IMR-90 (cell line): ENCODE results near the gene CDK7. TPM values are rescaled to one million over a fixed set of nuclear protein-coding genes. Genes with fewer than 3 reads are reported as not detected.

Experiments used
- ATAC-seq: fragments of 200-7000 bp; cut with Tn5 transposase; 2 replicates; pipeline ENCODE4 v1.9.1; 2020; ENCODE audit warnings: low read depth, mild to moderate bottlenecking, moderate library complexity
- Bru-seq: library from RNA; stranded (reverse); fragments of 400-500 nt; gene quantifications from one replicate; lab custom pipeline; 2021; lab: Mats Ljungman, UMichigan
- BruChase-seq, 2 experiments: library from RNA; stranded (reverse); fragments of 400-500 nt; gene quantifications; one replicate each; lab custom pipeline; 2021; lab: Mats Ljungman, UMichigan
- BruUV-seq: library from RNA; stranded (reverse); fragments of 400-500 nt; replicated peaks from 2 replicates; lab custom pipeline; 2021; lab: Mats Ljungman, UMichigan
- CTCF ChIA-PET: fragments of 300-600 bp; formaldehyde crosslinking; extraction: SDS; loops from one replicate; lab custom pipeline; 2021; ENCODE audit warnings: antibody characterized with exemption; lab: Yijun Ruan, JAX
- POLR2A ChIA-PET: fragments of 300-600 bp; sonication (Branson Sonifier 250); formaldehyde crosslinking; loops from one replicate; lab custom pipeline; 2022; ENCODE audit warnings: antibody characterized with exemption; ENCODE audit not compliant: unreplicated experiment; lab: Charles Lee
- DNase-seq: peaks from one replicate; pipeline ENCODE4 v3.0.0; 2013
- H2AFZ ChIP-seq: replicated peaks from 2 replicates; pipeline ENCODE3; 2013; ENCODE audit warnings: low read length, mild to moderate bottlenecking; ENCODE audit not compliant: poor library complexity
- H2AK5ac ChIP-seq: 2 replicates; pipeline ENCODE4 v1.6.1; 2013; ENCODE audit warnings: low read depth, low read length, inconsistent platforms
- H2AK9ac ChIP-seq: replicated peaks from 2 replicates; pipeline ENCODE3; 2013; ENCODE audit warnings: mild to moderate bottlenecking, low read depth, low read length, moderate library complexity; ENCODE audit not compliant: poor library complexity
- H2BK120ac ChIP-seq: 2 replicates; pipeline ENCODE4 v1.6.1; 2013; ENCODE audit warnings: low read depth, low read length, inconsistent platforms
- H2BK15ac ChIP-seq: 3 replicates; pipeline ENCODE4 v1.6.1; 2013; ENCODE audit warnings: low read depth, low read length, inconsistent platforms
- H2BK20ac ChIP-seq: 2 replicates; pipeline ENCODE4 v1.6.1; 2013; ENCODE audit warnings: low read depth, mild to moderate bottlenecking, inconsistent platforms, low read length, moderate library complexity
- H2BK5ac ChIP-seq: 2 replicates; pipeline ENCODE4 v1.6.1; 2013; ENCODE audit warnings: mild to moderate bottlenecking, low read depth, low read length, inconsistent platforms; ENCODE audit not compliant: poor library complexity, severe bottlenecking
- H3K14ac ChIP-seq: replicated peaks from 2 replicates; pipeline ENCODE4 v1.6.1; 2013; ENCODE audit warnings: low read depth, low read length, inconsistent platforms
- H3K18ac ChIP-seq: 2 replicates; pipeline ENCODE4 v1.6.1; 2013; ENCODE audit warnings: low read depth, low read length, control low read depth
- H3K23ac ChIP-seq: 2 replicates; pipeline ENCODE4 v1.6.1; 2013; ENCODE audit warnings: low read depth, low read length, inconsistent platforms
- H3K27ac ChIP-seq: 2 replicates; pipeline ENCODE4 v1.5.1; 2013; ENCODE audit warnings: mild to moderate bottlenecking, control low read depth, low read length; ENCODE audit not compliant: insufficient read depth
- H3K27me3 ChIP-seq: 2 replicates; pipeline ENCODE4 v1.6.1; 2013; ENCODE audit warnings: low read length; ENCODE audit not compliant: control insufficient read depth, insufficient read depth
- H3K36me3 ChIP-seq: 2 replicates; pipeline ENCODE4 v1.6.1; 2013; ENCODE audit warnings: low read length, mixed read lengths; ENCODE audit not compliant: control insufficient read depth, insufficient read depth
- H3K4ac ChIP-seq: 2 replicates; pipeline ENCODE4 v1.6.1; 2013; ENCODE audit warnings: low read depth, low read length, inconsistent platforms
- H3K4me1 ChIP-seq: 2 replicates; pipeline ENCODE4 v1.6.1; 2013; ENCODE audit warnings: low read length, mixed read lengths; ENCODE audit not compliant: control insufficient read depth, insufficient read depth
- H3K4me2 ChIP-seq: 2 replicates; pipeline ENCODE4 v1.6.1; 2013; ENCODE audit warnings: low read depth, mild to moderate bottlenecking, control low read depth, low read length, moderate library complexity
- H3K4me3 ChIP-seq: 2 replicates; pipeline ENCODE4 v1.5.1; 2013; ENCODE audit warnings: low read depth, mild to moderate bottlenecking, control low read depth, low read length, moderate library complexity; ENCODE audit not compliant: insufficient read depth
- H3K56ac ChIP-seq: 2 replicates; pipeline ENCODE4 v1.6.1; 2013; ENCODE audit warnings: low read length, inconsistent platforms; ENCODE audit not compliant: insufficient read depth; ENCODE audit errors: extremely low read depth
- H3K79me1 ChIP-seq, 2 experiments: 2 replicates each; pipeline ENCODE4 v1.6.1; 2013; ENCODE audit warnings: low read length in 2 of 2, inconsistent platforms in 1 of 2, low read depth in 1 of 2
- H3K9ac ChIP-seq: 2 replicates; pipeline ENCODE4 v1.6.1; 2013; ENCODE audit warnings: low read depth, low read length, control low read depth
- H3K9me1 ChIP-seq: 2 replicates; pipeline ENCODE4 v1.6.1; 2013; ENCODE audit warnings: low read length, inconsistent platforms; ENCODE audit not compliant: insufficient read depth
- H3K9me3 ChIP-seq: 2 replicates; pipeline ENCODE4 v1.6.1; 2013; ENCODE audit warnings: low read length; ENCODE audit not compliant: control insufficient read depth, insufficient read depth
- H4K20me1 ChIP-seq: 2 replicates; pipeline ENCODE4 v1.6.1; 2013; ENCODE audit warnings: low read length, inconsistent platforms; ENCODE audit not compliant: insufficient read depth
- H4K5ac ChIP-seq: 2 replicates; pipeline ENCODE4 v1.6.1; 2013; ENCODE audit warnings: mild to moderate bottlenecking, low read depth, low read length, control low read depth
- H4K8ac ChIP-seq, 2 experiments: 2 replicates each; pipeline ENCODE4 v1.6.1; 2013; ENCODE audit warnings: low read depth in 2 of 2, low read length in 2 of 2, control low read depth in 1 of 2, inconsistent platforms in 1 of 2
- H4K91ac ChIP-seq: 2 replicates; pipeline ENCODE4 v1.6.1; 2013; ENCODE audit warnings: low read depth, low read length, inconsistent platforms; ENCODE audit not compliant: insufficient read depth
- BHLHE40 ChIP-seq: fragments of 150-350 bp; IDR thresholded peaks from 2 replicates; pipeline ENCODE4 v1.6.1; 2016; ENCODE audit warnings: mild to moderate bottlenecking, low read depth, low read length
- FOS ChIP-seq: fragments of 150-350 bp; IDR thresholded peaks from 2 replicates; pipeline ENCODE4 v1.6.1; 2016; ENCODE audit warnings: low read depth, low read length
- MAZ ChIP-seq: IDR thresholded peaks from 2 replicates; pipeline ENCODE4 v1.6.1; 2012; ENCODE audit warnings: low read depth, mild to moderate bottlenecking, low read length, improper control_type of control experiment, moderate library complexity, borderline replicate concordance
- MXI1 ChIP-seq: IDR thresholded peaks from 2 replicates; pipeline ENCODE4 v1.6.1; 2012; ENCODE audit warnings: low read depth, mild to moderate bottlenecking, low read length, moderate library complexity, borderline replicate concordance
- POLR2A ChIP-seq: IDR thresholded peaks from 2 replicates; pipeline ENCODE4 v1.6.1; 2012; ENCODE audit warnings: mild to moderate bottlenecking, low read depth, low read length
- USF2 ChIP-seq: fragments of 150-350 bp; IDR thresholded peaks from 2 replicates; pipeline ENCODE4 v1.6.1; 2017; ENCODE audit warnings: mild to moderate bottlenecking, antibody characterized with exemption, low read length, low read depth
- WGBS, 2 experiments: methylation state at CpG; one replicate each; pipeline versions ENCODE4 v1.1.5 to v1.1.7; 2013; ENCODE audit warnings: missing lambda C conversion rate in 2 of 2; ENCODE audit not compliant: insufficient read length in 1 of 2; ENCODE audit errors: extremely low coverage in 2 of 2; 5-methylcytosine and 5-hydroxymethylcytosine counted together
- dilution Hi-C: fragments of 300-500 bp; cut with HindIII; formaldehyde crosslinking; loops from one replicate; pipeline ENCODE4 v1.14.3; 2018; ENCODE audit warnings: low sequenced_read_pairs; ENCODE audit not compliant: unreplicated experiment
- in situ Hi-C: fragments of 300-500 bp; cut with MboI; formaldehyde crosslinking; loops from 3 replicates; pipeline ENCODE4 v1.14.3; 2019; ENCODE audit warnings: low sequenced_read_pairs, inconsistent platforms, mixed read lengths
- intact Hi-C: fragments of 100-400 bp; cut with micrococcal nuclease; formaldehyde crosslinking; loops from 2 replicates; pipeline ENCODE4 v1.10.0; 2022
- long read RNA-seq: library from polyadenylated mRNA; unstranded; transcript quantifications from one replicate; pipeline ENCODE4 v2.0.0, GENCODE V29; 2021; ENCODE audit not compliant: unreplicated experiment
- polyA plus RNA-seq, 3 experiments: library from polyadenylated mRNA; depleted of rRNA; stranded (reverse); fragments of >200 nt; gene quantifications; 2 replicates each; pipeline ENCODE4 v1.2.3, GENCODE V29; 2012; ENCODE audit warnings: low replicate concordance in 1 of 3
- total RNA-seq: library from RNA; depleted of rRNA; stranded (reverse); fragments of >200 nt; gene quantifications from 2 replicates; pipeline ENCODE4 v1.2.3, GENCODE V29; 2012; rRNA removed

Gene CDK7
- total RNA-seq: 65.6 and 114 TPM in 2 replicates
- 46.3 and 59.8 TPM in 2 replicates for polyA plus RNA-seq (2012; rRNA removed)
- 9.4 and 9.6 TPM in 2 replicates for polyA plus RNA-seq (2012; cell fraction: cytosol; rRNA removed)
- polyA plus RNA-seq (2012; cell fraction: nucleus; rRNA removed; ENCODE audit: low replicate concordance): 5.2 and 38.2 TPM in 2 replicates
- Bru-seq, nascent RNA: percentile 98 among the genes with signal in this experiment
- percentile 97 among the genes with signal in this experiment for BruChase-seq, experiment 1, labeled RNA remaining after a 6-hour chase
- percentile 93 among the genes with signal in this experiment for BruChase-seq, experiment 2, labeled RNA remaining after a 2-hour chase
- long read RNA-seq, transcript CDK7-201 (12 exons, 1,439 nt): major isoform, 35 of 52 reads
- long read RNA-seq, partial matches to known transcripts: 4 of 52 reads
- long read RNA-seq, other reads (novel, unspliced or antisense): 12 of 52 reads

DNA sequence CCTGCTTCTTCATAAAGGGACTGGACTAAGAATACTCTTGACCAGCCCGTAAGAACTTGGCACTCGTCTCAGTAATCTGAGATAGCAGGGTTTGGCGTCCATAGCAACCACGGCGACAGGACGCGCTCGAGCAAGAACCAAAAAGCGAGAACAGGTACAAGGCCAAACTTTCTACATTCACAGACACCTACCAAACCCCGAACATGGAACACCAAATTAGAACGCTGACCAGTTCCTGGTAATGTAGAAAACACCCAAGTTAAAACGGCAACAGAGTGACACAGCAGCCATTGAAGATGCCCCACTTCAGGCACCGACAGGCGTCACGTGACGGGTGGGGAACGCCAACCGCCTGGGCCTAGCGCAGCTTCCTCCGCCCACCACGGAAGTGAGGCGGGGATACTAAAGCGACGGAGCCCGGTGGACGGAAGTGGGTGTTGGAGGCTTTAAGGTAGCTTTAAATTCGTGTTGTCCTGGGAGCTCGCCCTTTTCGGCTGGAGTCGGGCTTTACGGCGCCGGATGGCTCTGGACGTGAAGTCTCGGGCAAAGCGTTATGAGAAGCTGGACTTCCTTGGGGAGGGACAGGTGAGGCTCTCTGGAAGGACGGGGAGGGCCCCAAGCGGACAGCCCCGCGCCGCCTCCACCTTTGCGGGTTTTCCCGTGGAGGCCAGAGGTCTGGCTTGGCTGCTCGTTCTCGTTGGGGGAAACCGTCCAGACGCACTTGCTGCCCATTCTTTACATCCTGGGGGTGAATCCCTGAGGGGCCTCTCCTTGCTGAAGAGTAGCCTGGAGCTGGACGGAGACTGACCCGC is at the start of gene CDK7:
CDK7 (plus strand) TSS at position 430 of the 812 bp plus-strand sequence; CDS start at position 520, 90 bp downstream.
- peak within 1 kb of the TSS; percentile 23; the same call in 1 of the 2 replicates for H2BK20ac ChIP-seq
- peak within 1 kb of the TSS; percentile 96 for H2AFZ ChIP-seq
- H3K9me3 ChIP-seq: no peaks in the 10 kb centered on the region
- H3K9ac ChIP-seq: peak within 1 kb of the TSS; percentile 75
- peaks cover 15% of the 10 kb centered on the region for H3K36me3 ChIP-seq
- peak within 1 kb of the TSS; percentile 91 for H3K23ac ChIP-seq
- H3K14ac ChIP-seq: peak within 1 kb of the TSS; percentile 95
- BruUV-seq: no TSS peak
- no peaks in the 10 kb centered on the region for H3K9me1 ChIP-seq
- peak within 1 kb of the TSS; percentile 90 for H4K91ac ChIP-seq
- peak within 1 kb of the TSS; percentile 31 for H3K18ac ChIP-seq
- ChIA-PET POLR2A (no interaction called here), CTCF (no interaction called here)
- peak within 1 kb of the TSS; percentile 49 for H2BK120ac ChIP-seq
- H3K4me1 ChIP-seq: peaks cover 9% of the 10 kb centered on the region
- peak within 1 kb of the TSS; percentile 55; the same call in 2 of the 3 replicates for H2BK15ac ChIP-seq
- TF ChIP-seq POLR2A: peak; percentile 77
- peak; percentile 99 for TF ChIP-seq USF2
- TF ChIP-seq FOS: no peak
- TF ChIP-seq MXI1: peak; percentile 87
- TF ChIP-seq MAZ: peak; percentile 68; the same call in 1 of the 2 replicates
- TF ChIP-seq BHLHE40: peak; percentile 88
- H3K4me3 ChIP-seq: peak within 1 kb of the TSS; percentile 73
- H2BK5ac ChIP-seq: peak within 1 kb of the TSS; percentile 76
- dilution Hi-C loops (no loop called here), intact Hi-C loops (loop anchor here (5.0 kb wide), 1 partner anchor 98 kb away; the partner anchor contains the start of gene CCDC125), in situ Hi-C loops (no loop called here)
- peak within 1 kb of the TSS; percentile 61 for H4K5ac ChIP-seq
- no peaks in the 10 kb centered on the region for H3K27me3 ChIP-seq
- peak within 1 kb of the TSS; percentile 77 for H3K27ac ChIP-seq
- peaks cover 3 to 24% of the 10 kb centered on the region in 2 experiments; a peak in 3 of 4 replicates for H3K79me1 ChIP-seq
- peak within 1 kb of the TSS; percentile 97 for H2AK9ac ChIP-seq
- 0% methylated on average over 19 of the region's 49 CpGs; no CpG with 5 or more reads in 1 of the 2 experiments for WGBS, 2 experiments
- H2AK5ac ChIP-seq: peak within 1 kb of the TSS; percentile 89
- no peaks in the 10 kb centered on the region for H4K20me1 ChIP-seq
- ATAC-seq (peak; percentile 91), DNase-seq (peak; percentile 91)
- peak within 1 kb of the TSS; percentile 94 for H3K4me2 ChIP-seq
- peak within 1 kb of the TSS; percentile 72 to 92 for H4K8ac ChIP-seq
- H3K4ac ChIP-seq: peak within 1 kb of the TSS; percentile 93
- H3K56ac ChIP-seq: peak within 1 kb of the TSS; percentile 78
